Activated CD8-positive, alpha-beta memory T cell treated with anti-CD3 and anti-CD28 coated beads, Interleukin-2, amount 50 U/mL, for 1 hour (primary cell): ENCODE results near the gene SLC6A9.

Source experiments
- DNase-seq: peaks from one replicate; pipeline ENCODE4 v3.0.0-alpha.2; 2020; ENCODE audit errors: extremely low read depth

The SLC6A9 gene

DNA sequence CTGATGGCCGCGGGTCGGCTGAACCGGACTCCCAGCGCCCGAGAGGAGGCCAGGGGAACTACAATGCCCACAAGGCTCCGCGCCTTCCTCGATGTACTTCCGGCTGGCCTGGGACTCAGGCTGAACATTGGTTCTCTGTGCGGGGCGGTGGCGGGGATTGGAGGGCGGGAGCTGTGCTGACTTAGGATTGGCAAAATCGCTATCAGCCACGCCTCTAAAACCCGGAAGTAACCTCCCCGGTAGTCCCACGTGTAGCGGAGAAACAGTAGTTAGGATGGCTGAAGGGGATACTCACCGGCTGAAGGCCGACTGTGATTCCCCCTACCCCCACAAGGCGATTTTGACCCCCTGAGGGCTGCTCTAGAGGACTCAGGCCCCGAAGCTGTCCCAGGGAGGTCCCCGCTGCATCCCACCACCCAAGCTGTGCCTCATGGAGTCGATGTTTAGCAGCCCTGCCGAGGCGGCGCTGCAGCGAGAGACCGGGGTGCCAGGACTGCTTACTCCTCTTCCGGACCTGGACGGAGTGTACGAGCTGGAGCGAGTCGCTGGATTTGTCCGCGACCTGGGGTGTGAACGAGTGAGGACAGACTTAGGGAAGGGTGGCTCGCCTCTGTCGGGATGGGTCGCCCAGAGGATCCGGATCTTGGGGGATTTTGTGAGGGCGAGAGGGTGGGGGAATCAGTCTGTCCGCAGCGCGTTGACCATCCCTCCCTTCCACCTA is 61.4 kb downstream of the SLC6A9 start, which contains the start of gene DPH2:
TSS of gene DPH2 (plus strand) at position 265 of the 721 bp plus-strand sequence. CDS start at position 431, 166 bp downstream.
- DNase-seq = peak; percentile 90

DNA sequence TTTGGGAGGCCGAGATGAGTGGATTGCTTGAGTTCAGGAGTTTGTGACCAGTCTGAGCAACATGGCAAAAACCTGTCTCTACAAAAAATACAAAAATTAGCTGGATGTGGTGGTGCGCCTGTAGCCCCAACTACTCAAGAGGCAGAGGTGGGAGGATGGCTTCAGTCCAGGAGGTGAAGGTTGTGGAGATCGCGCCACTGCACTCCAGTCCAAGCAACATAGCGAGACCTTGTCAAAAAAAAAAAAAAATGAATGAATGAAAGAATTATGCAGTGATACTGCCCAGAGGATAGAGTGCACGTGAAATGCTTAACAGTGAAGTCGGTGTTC is 61.9 kb downstream of the SLC6A9 start:
- DNase-seq = no peak

GRCh38 chr1:43968348-43968948 is 62.8 kb downstream of the SLC6A9 start:
- no peak for DNase-seq

DNA sequence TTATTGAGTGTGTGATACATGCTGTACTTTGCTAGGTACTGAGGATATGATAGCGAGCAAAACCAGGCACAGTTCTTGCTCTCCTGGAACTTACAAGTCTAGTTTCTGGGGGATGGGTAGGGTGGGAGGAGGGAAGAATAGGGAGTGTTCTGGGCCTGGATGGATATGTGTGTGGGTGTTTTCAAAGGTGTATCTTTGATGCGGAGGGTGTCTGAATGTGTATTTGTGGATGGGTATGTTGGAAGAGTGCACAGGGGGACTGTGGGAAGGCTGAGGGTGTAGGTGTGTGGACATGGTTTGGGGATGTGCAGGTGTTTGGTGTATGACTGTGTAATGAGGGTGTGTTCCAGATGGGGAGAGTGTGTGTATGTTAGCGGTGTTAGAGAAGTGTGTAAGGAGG is 65.9 kb downstream of the SLC6A9 start:
- DNase-seq = no peak

DNA sequence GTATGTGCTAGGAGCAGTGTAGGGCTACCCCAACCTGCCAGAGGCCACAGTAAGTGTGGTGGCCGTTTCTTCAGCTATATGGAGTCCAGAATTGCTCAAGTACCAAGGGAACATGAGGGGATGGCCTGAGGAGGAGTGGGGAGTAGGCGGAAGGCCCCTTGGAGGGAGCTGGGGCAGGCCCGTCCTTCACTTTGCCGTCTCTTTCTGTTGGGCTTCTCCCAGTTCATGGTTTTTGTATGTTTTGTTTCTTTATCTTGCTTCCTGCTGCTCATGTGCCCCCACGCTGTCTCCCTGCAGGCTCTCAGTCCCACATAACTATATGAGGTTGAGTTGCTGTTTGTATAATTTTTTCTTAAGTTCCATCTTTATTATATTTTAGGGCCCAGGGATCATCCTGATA is 67.4 kb downstream of the SLC6A9 start:
- no peak for DNase-seq

DNA sequence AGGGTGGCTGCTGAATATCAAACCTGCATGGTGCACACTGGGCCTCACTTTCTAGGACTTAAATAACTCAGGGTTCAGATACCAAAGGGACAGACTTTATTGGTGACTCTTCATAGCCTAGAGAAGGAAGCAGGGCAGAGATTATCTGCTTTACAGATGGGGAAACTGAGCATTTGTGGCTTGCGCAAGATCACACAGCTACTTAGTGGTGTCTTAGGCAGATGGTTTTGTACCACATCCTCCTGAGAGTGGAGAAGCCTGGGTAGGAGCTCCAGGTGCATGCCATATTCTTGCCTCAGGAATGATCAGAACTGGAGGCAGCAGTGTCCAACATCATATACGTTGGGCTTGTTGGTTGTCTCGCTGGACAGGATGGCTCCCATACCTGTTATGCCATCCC is 68.3 kb downstream of the SLC6A9 start:
- DNase-seq = no peak

DNA sequence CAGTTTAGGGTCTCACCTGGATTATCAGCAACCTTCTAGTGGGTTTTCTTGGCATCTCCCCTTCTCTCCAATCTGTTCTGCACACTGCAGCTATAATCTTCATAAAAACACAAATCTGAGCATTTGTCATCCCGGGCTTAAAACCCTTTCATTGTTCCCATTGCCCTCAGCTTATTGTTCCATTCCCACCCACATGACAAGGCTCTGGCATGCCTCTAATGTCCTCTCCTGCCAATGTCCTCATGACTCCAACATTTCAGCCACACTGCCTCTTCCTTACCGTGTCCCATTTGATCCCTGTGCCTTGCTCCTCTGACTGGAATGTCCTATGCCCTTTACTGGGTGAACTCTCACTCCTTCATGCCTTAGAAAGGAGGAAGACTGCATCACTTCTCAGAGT is 68.9 kb downstream of the SLC6A9 start:
- DNase-seq = no peak

GRCh38 chr1:43961692-43962091 is 69.6 kb downstream of the SLC6A9 start:
- DNase-seq = no peak

DNA sequence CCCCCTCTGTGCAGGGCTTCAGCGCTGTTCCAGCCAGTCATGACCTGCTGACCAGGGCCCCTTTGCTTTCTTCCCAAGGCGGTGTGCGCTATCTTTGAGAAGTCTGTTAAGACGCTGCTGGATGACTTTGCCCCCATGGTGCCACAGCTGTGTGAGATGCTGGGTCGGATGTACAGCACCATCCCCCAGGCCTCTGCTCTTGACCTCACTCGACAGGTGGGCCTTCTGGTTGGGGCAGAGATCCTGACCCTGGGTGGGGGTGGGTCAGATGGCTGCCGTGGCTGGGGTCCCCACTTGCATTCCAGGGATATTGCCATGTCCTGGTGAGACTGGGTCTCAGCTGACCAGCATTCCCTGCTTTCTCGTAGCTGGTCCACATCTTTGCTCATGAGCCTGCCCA is 70.5 kb downstream of the SLC6A9 start:
- DNase-seq = no peak

DNA sequence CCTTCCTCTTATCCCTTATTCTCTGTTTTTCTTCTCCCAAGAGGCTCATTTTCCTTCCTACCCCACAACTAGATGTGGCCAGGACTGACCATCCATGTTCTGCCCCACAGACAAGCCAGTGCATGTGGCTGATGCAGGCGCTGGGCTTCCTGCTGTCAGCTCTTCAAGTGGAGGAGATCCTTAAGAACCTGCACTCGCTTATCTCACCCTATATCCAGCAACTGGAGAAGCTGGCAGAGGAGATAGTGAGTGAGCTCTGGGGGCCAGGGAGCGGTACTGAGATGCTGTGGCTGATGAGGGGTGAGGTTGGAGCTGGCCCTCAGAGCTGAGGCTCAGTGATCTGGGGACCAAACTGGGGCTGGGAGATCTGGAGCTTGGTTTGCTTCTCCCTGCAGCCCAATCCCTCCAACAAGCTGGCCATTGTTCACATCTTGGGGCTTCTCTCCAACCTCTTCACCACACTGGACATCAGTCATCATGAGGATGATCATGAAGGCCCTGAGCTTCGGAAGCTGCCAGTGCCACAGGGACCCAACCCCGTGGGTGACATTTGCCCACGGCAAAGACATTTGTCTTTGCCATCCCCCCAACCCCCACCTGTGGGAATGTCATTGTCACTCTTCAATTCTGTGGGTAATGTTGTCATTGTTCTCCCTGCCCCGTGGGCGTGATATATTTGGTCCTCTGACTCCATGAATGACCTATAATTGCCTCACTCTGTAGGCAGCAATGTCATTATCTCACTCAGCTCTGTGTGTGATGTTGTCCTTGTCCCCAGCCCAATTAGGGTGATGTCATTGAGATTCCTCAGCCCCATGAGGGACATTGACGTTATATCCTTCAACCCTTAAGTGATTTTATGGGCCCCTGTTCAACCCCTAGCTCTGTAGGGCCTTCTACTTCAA is 72.7 kb downstream of the SLC6A9 start:
- DNase-seq = no peak

- DNase-seq = no peak
Observed at GRCh38 chr1:43957407-43958040, 73.7 kb downstream of the SLC6A9 start.

DNA sequence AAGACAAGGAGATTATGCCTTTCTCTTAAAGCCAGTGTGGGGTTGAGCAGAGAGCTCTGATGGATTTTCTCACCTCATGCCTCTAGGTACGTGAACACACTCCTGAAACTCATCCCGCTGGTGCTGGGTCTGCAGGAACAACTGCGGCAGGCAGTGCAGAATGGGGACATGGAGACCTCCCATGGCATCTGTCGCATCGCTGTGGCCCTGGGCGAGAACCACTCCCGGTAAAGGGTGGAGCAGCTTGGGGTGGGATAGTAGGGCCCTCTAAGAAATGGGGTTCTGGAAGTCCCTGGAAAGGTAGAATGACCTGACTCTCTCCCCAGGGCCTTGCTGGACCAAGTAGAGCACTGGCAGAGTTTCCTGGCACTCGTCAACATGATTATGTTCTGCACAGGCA is 75.0 kb downstream of the SLC6A9 start:
- DNase-seq = no peak

DNA sequence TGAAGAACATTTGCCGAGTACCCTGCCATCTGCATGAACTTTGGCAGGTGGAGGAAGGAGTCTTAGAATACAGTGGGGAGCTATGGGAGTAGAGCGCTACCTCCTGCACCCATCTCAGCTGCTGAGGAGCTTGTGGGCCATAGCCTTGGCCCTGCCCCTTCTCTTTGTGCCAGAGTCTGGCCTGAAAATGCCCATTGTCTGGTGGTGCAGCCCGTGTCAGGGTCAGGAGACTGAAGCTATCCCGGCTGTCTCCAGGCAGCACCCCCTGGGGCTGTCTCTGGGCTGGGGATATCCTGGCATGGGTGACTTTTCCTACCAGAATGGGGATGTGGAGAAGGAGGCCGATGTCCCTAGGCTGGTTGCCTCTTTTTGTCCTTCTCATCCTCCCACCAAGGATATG is 77.2 kb downstream of the SLC6A9 start:
- no peak for DNase-seq

DNA sequence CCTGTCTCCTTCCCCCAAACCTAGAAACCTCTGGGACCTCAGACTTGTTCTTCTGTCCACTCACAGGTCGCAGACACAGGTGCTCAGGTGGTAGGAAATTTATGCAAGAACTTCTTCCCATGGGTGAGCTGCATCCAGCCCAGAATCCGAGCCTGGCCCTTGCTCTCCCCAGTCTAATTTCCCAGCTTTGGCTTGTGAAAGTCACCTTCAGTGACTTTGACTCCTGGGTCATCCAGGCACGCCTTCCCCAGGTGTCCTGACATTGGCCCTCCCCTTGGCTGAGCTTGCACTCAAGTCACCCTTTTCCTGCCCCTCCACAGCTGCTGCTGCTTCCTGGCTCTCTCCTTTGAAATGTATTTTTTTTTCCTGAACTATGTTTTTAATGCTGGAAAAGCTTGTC is 77.9 kb downstream of the SLC6A9 start:
- no peak for DNase-seq

- no peak for DNase-seq
Observed at GRCh38 chr1:43952731-43953346, 78.4 kb downstream of the SLC6A9 start.

DNA sequence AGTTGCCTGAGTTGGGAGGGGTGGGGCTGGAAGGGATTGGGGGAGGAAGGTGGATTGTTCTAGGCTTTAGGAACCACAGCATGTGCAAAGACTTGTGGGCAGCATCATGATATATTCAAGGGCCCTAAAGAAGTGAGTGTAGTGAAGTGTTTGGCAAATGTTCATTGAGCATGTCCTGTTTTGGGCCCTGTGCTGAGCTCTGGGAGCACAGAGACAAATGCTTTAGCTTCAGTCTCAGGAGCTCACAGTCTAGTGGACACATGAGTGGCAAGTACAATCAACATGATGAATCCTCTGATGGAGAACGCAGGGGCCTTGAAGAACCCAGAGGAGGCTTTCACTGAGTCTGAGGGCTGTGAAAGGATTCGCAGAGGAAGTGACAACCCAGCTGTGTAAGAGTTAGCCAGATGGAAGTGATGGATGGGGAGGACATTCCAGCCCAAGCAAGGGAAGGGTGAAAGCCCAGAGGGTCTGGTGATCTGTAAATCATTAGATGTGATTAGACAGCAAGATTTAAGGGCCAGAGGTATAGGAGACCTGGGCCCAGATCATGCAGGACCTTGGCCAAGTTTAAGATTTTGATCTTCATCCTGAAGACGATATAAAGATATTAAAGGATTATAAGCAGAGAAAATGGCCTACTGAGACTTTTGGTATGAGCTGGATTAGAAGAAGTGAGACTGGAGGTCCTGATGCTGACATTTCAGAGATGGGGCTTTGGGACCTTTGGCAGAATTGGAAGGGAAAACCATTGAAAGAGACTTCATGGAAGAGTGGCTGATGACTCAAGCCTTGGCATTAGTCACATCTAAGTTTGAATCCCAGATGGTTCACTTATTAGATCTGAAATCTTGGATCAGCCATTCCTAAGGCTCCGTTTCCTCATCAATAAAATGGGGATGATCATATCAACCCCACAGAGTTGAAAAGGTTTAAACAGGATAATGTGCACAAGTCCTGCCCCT is 80.0 kb downstream of the SLC6A9 start:
- no peak for DNase-seq

GRCh38 chr1:43949678-43950077 is 81.6 kb downstream of the SLC6A9 start:
- DNase-seq = no peak

DNA sequence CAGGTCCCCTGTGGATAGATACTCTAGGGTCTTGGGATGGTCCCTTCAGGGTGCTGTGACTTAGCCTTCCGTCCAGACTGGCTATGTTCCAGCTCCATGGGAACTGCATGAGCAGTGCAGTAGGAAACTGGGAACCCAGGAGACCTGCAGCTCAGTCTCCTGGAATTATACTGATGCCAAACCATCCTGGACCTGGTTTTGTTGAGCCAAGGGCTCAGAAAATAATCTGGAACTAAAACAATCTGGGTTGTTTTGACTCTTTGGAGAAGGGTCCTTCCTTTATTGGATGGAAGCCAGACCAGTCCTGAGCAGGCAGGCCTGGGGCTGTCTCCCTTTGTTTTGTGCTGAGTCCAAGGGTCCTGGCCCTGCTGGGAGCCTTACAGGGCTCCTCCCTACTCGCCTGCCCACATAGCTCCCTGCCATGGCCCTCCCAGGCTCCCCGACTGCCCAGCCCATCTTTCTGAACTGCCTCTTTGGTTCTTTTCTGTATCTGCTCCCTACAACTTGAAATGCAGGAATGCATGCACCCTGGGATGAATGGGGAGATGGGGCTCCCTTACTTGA is 83.3 kb downstream of the SLC6A9 start:
- no peak for DNase-seq

DNA sequence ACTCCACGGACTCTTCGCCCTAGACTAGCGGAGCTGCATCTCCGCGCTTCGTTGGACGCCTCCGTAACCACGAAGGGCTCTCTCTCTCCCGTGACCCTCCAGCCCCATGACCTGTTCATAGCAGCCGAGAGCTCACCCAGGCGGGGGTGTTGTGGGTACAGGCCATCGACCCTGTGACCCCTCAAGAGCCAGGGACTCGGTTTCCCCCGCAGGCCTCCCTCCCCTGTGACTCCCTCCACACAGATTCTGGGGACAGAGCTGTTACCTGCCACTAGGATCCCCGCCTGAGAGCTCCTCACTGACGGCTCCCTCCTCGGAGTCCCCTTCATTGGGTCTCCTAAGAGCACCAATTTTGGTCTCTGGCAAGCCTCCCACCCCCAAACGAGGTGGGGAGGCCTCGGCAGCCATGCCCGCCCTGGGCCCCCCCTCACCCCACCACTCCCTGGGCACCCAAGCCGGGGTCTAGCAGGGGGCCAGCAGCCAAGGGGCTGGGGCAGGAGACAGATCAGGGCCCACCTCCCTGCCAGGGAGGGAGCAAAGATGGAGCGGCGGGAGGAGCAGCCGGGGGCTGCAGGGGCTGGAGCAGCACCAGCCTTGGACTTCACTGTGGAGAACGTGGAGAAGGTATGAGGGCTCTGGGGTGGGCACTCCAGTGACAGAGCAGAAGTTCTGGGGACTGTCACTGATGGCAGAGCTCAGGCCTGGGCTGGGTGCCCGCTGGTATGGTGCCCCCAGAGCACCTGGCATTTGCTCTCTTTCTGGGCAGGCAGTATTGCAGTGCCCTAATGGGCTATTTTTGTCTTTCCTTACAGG is 84.0 kb downstream of the SLC6A9 start:
- DNase-seq = no peak
